GM18505 (cell line): ENCODE results near the gene TMEM218.
A peak's percentile ranks its signal among the peaks of the same experiment; 100 is the strongest.

Experiments
- ATAC-seq: cut with Tn5 transposase; IDR thresholded peaks from one replicate; pipeline ENCODE4 v1.9.1; 2021; ENCODE audit not compliant: unreplicated experiment
- POLR2A ChIP-seq: IDR thresholded peaks from 4 replicates; pipeline ENCODE4 v1.6.1; 2011; ENCODE audit warnings: borderline replicate concordance; ENCODE audit not compliant: insufficient read depth, insufficient read length; ENCODE audit errors: extremely low read depth

The TMEM218 gene

GRCh38 chr11:125111343-125112207 lies at the start of gene TMEM218:
Gene TMEM218, minus strand, starts transcription at chr11:125111626. Its CDS starts 9,385 bp downstream, at chr11:125102241.
- ATAC-seq: peak; percentile 99
- peak; percentile 57 for TF ChIP-seq POLR2A

- ATAC-seq: no peak
- no peak for TF ChIP-seq POLR2A
Measured at GRCh38 chr11:125157953-125158680, 46.7 kb upstream of the TMEM218 start.

DNA sequence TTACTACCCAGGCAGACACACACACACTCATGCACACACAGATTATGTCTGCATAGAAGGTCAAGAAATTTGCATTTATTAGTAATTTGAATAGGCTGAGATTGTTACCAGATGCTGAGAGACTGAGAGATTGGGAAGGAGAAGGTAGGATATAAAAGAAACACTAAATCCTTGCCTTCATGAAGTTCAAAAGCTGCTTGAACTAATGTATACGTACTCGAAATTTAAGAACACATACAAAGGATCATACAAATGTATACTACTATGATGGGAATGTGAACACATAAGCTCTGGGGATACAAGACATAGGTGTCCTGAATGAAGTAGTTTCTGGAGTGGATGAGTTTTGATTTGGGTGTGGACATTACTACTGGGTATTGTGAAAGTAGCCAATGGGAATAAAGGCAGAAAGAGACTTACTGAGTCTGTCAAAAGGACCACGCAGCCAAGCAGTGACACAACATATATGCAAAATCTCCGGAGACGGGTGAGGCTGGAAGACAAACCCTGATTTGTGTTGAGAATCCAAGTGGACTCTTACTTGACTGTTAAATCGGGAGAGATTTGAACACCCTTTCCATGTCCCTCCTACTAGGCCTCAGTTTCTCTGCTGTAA lies 45.8 kb upstream of the TMEM218 start:
- ATAC-seq: no peak
- no peak for TF ChIP-seq POLR2A

- no peak for ATAC-seq
- no peak for TF ChIP-seq POLR2A
Measured at GRCh38 chr11:125156346-125157117, 45.1 kb upstream of the TMEM218 start.

GRCh38 chr11:125155767-125156166 lies 44.3 kb upstream of the TMEM218 start:
- ATAC-seq: no peak
- no peak for TF ChIP-seq POLR2A

DNA sequence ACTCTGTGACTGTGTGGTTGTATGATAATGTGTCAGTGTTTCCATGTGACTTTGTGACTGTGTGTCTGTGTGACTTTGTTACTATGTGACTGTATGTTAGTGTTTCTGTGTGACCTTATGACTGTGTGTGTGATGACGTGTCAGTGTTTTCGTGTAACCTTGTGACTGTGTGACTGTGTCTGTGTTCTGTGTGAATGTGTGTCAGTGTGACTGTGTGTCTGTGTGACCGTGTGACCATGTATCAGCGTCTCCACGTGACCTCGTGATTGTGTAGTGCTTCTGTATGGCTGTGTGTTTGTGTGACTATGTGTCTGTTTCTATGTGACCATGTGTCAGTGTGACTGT lies 43.6 kb upstream of the TMEM218 start:
- ATAC-seq: no peak
- no peak for TF ChIP-seq POLR2A

DNA sequence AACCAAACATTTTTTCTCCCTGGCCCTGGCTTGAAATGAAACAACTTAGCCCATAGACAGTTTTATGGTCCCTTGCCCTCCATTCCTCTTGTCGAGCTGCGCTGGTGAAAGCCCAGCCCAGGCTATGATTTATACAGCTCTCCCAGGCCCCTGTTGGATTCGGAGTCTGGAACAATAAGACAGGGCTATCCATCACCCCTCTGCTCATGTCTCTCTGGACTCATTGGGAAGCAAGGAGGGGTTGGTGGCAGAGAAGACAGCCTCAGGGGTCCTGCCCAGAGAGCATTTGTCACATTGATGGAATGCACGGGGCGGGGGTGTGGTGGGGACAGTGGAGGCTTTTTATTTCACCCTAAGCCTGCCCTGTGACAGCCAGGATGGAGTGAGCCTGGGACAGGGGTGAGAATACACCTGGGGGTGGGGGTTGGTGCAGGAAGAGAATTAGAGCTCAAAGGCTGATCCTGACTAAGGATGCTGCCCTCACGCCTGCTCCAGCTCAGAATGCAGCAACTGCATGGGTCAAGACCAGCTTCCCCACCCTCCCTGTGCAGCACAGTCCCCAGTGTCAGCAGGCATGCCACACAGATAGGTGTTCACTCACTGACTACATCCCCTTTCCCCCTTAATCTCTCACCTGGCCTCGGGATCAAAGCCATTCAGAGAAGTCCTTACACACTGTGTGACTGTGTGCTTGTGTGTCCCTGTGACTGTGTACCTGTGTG lies 43.1 kb upstream of the TMEM218 start:
- no peak for ATAC-seq
- TF ChIP-seq POLR2A: no peak

DNA sequence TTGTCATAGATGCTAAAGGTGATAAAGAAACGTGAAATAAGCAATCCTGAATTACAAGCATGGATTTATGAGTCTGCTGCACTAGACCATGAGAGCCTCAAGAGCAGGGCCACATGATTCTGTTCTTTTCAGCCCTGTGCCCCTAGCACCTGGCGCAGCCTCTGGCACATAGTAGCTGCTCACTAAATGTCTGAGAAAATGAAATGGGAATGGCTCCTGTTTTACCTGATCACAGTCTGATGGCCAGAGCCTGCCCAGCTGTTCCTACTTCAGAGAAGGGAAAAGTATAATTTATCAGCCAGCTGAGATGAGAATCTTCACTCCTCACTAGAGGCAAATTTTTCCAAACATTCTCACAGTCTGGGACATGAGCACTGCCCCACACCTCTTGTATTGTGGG lies 42.4 kb upstream of the TMEM218 start:
- TF ChIP-seq POLR2A: no peak
- ATAC-seq: no peak

DNA sequence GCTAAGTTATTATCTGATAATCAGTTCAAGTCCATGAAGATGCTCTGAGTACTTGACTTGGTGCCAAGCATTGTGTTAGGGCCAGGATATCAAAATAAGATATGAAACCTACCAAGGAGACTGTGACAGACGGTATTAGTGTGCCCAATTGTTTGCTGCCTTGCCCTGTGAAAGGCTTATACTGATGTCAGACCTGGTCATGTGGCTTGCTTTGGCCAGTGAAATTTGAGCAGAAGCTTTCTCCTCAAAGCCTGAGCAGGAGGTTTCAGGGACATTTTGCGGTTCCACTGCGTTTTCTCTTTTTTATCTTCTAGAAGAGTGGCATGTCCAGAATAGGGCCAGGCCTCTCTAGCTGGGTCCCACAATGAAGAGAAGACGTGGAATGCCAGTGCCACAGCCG lies 37.3 kb upstream of the TMEM218 start:
- TF ChIP-seq POLR2A: no peak
- ATAC-seq: no peak

GRCh38 chr11:125148011-125148410 lies 36.6 kb upstream of the TMEM218 start:
- no peak for ATAC-seq
- TF ChIP-seq POLR2A: no peak

DNA sequence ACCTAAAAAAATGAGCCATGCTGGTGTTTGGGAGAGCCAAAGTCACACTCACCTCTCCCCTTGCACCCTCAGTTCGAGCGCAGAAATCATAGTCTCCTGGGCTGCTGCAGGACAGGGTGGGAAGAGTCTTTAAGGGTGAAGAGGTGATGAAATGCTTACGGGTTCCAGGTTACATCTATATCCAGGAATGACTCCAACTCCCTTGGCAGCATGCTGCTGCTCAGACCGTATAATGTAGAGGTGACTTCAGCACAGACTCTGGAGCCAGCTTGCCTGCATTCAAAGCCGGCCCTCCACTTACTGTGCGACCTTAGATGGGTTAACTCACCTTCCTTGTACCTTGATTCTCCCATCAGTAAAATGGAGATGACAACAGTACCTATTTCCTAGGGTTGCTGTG lies 35.9 kb upstream of the TMEM218 start:
- no peak for TF ChIP-seq POLR2A
- no peak for ATAC-seq

- no peak for TF ChIP-seq POLR2A
- ATAC-seq: no peak
Measured at GRCh38 chr11:125146232-125146631, 34.8 kb upstream of the TMEM218 start.
